Hematopoietic multipotent progenitor cell treated with erythropoietin and hydrocortisone succinate and interleukin-3 and kit ligand, for 6 days (in vitro differentiated cells): ENCODE measurements around the gene JAKMIP1.
"Not testable (repeated sequence)": the region's sequence is repeated elsewhere in the genome, so short reads cannot be mapped to it uniquely, and the experiment has no call there.

Experiments used
- DNase-seq: peaks from one replicate; pipeline ENCODE4 v3.0.0-alpha.2; 2015

The JAKMIP1 gene

GRCh38 chr4:6028168-6028567, 172.2 kb downstream of the JAKMIP1 start:
- no peak for DNase-seq

- DNase-seq = no peak
These were observed 173.0 kb downstream of the JAKMIP1 start for GRCh38 chr4:6027392-6027791.

DNA sequence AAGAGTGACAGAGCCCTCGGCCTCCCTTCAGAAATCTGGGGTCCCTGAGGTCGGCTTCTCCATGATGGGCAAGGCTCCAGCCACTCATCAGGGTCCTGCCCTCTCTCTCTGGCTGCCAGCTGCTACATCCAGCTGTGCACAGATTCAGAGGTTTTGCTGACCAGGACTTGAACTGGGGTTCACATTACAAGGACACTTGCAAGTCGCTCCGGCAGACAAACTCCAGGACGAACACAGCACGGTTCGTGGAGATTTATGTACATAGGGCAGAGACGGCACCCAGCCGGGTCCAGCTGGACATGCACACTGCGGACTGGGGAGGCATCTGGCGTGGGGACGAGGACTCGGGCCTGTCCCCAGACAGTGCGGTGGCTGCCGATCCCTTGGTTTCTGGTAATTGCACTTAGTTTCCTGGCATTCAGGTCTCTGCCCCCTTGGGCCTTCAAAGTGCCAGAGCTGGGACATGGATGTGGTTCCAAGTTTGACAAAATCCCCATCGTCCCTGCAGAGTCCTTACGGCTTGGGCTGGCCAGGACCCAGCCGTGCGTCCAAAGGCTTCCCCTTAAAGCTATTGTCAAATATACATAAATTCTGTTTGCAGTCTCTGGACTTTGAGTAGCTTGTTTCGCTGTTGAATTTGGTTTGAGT, 175.9 kb downstream of the JAKMIP1 start:
- DNase-seq = no peak

GRCh38 chr4:6023731-6024130, 176.6 kb downstream of the JAKMIP1 start:
- no peak for DNase-seq

GRCh38 chr4:6022607-6023288, 177.6 kb downstream of the JAKMIP1 start:
- no peak for DNase-seq

DNA sequence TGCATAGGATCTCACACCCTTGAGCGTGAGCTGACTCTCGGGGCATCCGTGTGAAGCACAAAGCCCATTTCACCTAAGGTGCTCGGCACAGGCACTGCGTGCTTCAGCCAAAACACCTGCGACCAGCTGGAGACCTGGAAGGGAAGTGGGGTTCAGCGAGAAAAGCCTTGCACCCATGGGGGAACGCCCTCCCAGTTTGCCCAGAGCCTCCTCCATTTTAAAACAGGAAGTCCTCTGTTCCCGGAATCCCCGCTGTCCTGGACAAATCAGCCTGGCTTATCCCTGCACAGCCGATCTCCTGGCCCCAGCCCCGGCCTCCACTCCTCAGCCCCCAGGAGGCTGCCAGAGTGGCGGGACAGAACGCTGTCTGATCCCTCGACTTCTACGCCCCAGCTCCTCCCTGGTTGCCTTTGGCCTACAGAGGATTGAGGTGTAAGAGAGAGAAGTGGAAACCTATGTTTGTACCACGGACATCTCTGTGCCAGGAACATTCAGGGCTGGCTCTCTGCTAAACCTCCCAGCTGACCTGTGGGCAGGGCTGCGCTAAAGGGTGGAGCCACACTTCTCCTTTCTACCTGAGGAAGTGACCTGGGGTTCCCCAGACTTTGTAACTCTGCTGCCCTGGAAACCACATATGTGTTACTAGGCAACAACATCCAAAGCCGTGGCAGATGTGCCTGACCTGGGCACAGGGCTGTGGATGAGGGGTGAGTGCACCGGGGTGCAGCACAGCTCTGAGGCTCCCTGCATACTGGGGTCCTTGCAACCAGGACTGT, 178.3 kb downstream of the JAKMIP1 start:
- no peak for DNase-seq

GRCh38 chr4:6020613-6021012, 179.7 kb downstream of the JAKMIP1 start:
- no peak for DNase-seq

DNA sequence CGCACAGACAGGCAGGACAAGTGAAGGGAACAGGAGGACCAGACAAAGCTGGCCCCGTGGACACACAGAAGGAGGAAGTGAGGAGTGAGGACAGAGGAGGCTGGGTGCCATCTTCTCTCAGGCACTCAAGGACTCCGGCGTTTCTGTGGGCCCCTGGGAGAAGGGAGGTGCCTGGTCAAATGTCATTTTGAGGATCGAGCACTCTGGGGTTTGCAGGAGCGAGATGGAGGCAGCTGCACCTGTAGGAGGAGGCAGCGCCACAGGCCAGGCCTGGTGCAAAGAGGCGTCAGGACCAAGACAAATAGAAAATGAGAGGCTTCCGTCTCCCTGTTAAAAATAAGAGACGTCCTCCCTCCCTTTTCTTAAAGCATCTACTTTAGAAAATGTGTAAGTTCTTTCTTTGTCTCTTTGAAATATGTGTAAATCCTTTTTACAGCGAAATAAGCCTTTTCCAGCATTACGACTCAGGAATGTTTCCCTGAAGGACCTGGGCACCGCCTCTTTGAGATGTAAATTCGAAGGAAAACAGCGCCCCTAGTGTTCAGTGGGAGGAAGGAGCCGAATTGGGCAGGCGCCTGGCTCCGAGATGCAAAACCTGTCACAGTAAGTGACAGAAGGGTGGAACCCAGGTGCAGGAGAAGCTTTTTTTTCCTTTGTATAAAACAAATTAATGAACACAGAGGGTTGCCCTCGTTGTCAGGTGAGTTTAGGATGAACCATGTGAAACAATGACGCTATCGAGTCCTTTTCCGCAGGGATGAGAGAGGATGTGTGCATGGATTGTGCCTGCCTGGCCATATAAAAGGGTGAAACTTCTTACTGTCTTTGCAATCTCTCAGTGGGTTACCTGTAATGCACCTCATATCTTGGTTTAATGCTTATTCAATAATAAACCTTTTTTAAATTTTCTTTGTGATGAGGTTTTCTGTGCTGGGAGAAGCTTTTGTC, 180.8 kb downstream of the JAKMIP1 start:
- peak; percentile 82 for DNase-seq

DNA sequence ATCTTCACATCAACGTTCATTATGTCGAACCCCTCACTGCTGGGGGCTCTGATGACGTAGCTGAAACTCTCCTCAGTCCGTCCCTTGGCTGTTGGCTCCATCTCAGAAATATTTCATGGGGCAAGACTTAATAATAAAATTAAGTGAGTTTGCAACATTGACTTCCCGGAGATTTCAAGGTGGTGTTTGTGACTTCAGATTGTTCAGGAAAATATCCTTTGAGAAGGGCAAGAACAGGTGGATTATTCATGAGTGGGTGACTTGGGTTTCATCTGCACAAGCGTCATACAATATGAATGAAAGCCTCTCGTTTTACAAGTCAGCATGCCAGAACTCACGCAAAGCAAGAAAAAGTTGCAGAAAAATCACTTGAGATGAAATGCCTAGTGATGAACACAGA, 182.0 kb downstream of the JAKMIP1 start, which contains the start of gene C4orf50:
TSS of gene C4orf50 (minus strand) at position 101 of the 400 bp plus-strand sequence.
- DNase-seq = no peak

- DNase-seq = no peak
These were observed 182.5 kb downstream of the JAKMIP1 start for GRCh38 chr4:6017800-6018199.

- no peak for DNase-seq
These were observed 183.3 kb downstream of the JAKMIP1 start for GRCh38 chr4:6017030-6017429.

GRCh38 chr4:6013564-6013963, 186.8 kb downstream of the JAKMIP1 start:
- DNase-seq = no peak

- no peak for DNase-seq
These were observed 188.1 kb downstream of the JAKMIP1 start for GRCh38 chr4:6012200-6012599.

DNA sequence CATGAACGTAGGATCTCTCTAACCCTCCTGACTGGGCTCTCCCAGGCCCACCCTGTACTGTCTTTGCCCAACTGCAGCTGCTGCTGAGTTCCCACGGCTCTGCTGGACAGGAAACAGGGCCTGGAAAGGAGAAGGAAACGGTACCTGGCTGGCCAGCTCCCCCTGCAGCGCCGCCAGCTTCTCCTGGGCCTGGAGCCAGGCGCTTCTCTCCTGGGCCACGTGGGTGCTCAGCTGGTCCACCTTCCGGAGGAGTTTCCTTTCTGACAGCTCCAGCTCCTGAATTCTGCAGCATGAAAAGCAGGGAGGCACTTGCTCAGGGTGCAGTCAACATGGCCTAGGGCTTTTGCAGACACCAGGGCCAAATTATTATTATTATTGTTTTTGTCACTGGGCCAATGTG, 188.7 kb downstream of the JAKMIP1 start:
- DNase-seq = no peak

- peak; percentile 5 for DNase-seq
These were observed 189.1 kb downstream of the JAKMIP1 start for GRCh38 chr4:6011271-6011671.

DNA sequence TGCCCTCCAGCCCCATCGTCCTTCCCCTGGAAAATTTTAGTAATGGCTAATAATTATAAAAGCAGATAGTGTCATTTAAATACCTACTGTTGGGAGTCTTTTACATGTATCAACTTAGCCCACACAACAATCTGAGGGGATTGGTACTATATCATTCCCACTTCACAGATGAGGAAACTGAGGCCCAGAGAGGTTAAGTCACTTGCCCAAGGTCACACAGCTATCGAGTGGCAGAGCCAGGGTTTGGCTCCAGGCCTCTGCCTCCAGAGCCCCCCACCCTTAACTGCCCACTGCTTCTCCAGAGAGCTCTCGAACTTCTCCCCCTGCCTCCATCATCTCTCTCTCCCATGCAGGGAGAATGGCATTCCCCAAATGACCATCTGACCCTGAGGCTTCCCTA, 189.6 kb downstream of the JAKMIP1 start:
- no peak for DNase-seq

DNA sequence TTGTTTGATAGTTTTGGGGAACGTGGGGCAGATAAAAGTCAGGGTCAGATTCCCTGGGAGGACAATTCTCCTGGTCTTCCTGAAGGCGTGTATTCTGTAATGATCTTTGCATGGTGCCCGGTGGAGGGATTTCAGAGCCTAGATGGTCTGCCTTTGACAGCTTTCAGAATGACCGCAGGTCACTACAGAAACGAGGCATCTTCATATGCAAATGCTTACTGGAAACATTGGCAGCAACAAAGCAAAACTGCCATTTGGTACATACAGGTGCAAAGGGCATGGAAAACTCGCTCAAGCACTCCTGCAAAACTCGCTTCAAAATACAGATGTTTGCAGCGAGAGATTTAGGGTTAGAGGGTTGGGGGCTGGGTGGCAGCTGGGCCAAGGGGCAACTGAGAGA, 190.9 kb downstream of the JAKMIP1 start:
- no peak for DNase-seq

DNA sequence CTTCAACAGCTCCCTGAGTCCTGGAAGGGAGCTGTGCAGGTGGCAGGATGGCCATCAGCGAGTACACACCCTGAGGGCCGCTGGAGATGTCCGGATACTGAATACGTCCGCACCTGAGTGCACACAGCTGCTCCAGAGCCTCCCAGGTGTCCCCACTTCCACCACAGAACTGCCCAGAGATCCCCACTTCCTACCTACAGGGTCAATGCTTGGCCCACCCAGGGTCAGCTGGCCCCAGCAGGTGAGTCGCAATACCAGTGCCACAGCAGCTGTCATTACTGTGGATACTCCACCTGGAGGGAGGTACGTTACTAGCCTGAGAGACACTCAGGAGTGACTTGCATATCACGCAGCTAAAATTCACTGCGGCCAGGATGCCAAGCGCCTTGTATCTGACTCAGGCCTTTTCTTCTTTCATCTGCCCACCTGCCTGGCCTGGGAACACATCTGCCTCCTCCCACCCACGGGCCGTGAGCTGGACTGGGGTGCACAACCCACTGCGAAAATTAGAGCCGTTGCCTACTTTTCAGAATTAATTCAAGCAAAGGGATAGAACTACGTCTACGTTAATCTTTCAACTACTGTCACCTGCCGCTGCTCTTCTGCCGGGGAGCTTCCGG, 191.5 kb downstream of the JAKMIP1 start:
- DNase-seq = no peak

- DNase-seq = peak; percentile 6
These were observed 192.2 kb downstream of the JAKMIP1 start for GRCh38 chr4:6008092-6008551.

- no peak for DNase-seq
These were observed 195.2 kb downstream of the JAKMIP1 start for GRCh38 chr4:6005175-6005574.

- DNase-seq = not testable (repeated sequence)
These were observed 196.9 kb downstream of the JAKMIP1 start for GRCh38 chr4:6003485-6003884.

GRCh38 chr4:6002926-6003325, 197.4 kb downstream of the JAKMIP1 start:
- DNase-seq = no peak
